ENCODE data around the gene SPRTN.

GRCh38 chr1:231357831-231358354 is 19.8 kb downstream of the SPRTN start:
- no peak for TF ChIP-seq EP300 (IDR thresholded peaks at IDR 0.05)
- peak; percentile 75 to 80 (median 77) for TF ChIP-seq CTCF (IDR thresholded peaks at IDR 0.05)
